Stimulated activated CD4-positive, alpha-beta T cell treated with anti-CD3 and anti-CD28 coated beads, Interleukin-15, amount 100 ng/mL, for 1 hour (primary cell): ENCODE data around the gene TEAD2.
A peak's percentile ranks its signal among the peaks of the same experiment; 100 is the strongest.
"Not testable (repeated sequence)": the region's sequence is repeated elsewhere in the genome, so short reads cannot be mapped to it uniquely, and the experiment has no call there.

ENCODE experiments used
- DNase-seq, 2 donors: peaks; one replicate each; pipeline ENCODE4 v3.0.0-alpha.2; 2020; ENCODE audit warnings: low read depth in 1 of 2, low spot score in 1 of 2

The TEAD2 gene

GRCh38 chr19:49387936-49388372 lies 25.7 kb upstream of the TEAD2 start, which contains the start of gene KASH5:
Gene KASH5, plus strand, starts transcription at chr19:49388249. Its CDS starts 2,635 bp downstream, at chr19:49390884.
- peak; percentile 63 to 86 for DNase-seq

GRCh38 chr19:49383599-49383998 lies 21.4 kb upstream of the TEAD2 start:
- DNase-seq = no peak

- DNase-seq = no peak
Observed at GRCh38 chr19:49382639-49383038, 20.4 kb upstream of the TEAD2 start.

- DNase-seq = no peak
Observed at GRCh38 chr19:49380391-49380790, 18.2 kb upstream of the TEAD2 start.

GRCh38 chr19:49378512-49378911 lies 16.3 kb upstream of the TEAD2 start:
- DNase-seq = no peak

GRCh38 chr19:49374665-49375434 lies 12.6 kb upstream of the TEAD2 start:
- DNase-seq = no peak

- DNase-seq = not testable (repeated sequence)
Observed at GRCh38 chr19:49373174-49373573, 11.0 kb upstream of the TEAD2 start.

GRCh38 chr19:49371184-49371583 lies 9.0 kb upstream of the TEAD2 start:
- no peak for DNase-seq

- DNase-seq = no peak
Observed at GRCh38 chr19:49368711-49369358, 6.6 kb upstream of the TEAD2 start.

GRCh38 chr19:49366110-49366509 lies 3.9 kb upstream of the TEAD2 start:
- no peak for DNase-seq

GRCh38 chr19:49364083-49364737 lies 2.0 kb upstream of the TEAD2 start:
- no peak for DNase-seq

- DNase-seq = peak; percentile 31 to 32
Observed at GRCh38 chr19:49363268-49364082, 1.3 kb upstream of the TEAD2 start, which contains the start of gene DKKL1. Gene DKKL1, plus strand, starts transcription at chr19:49363877. Its CDS starts 122 bp downstream, at chr19:49363999.

GRCh38 chr19:49362929-49363267 lies 682 bp upstream of the TEAD2 start:
- DNase-seq = no peak

GRCh38 chr19:49361438-49362047 lies 673 bp downstream of the TEAD2 start:
- DNase-seq = no peak

GRCh38 chr19:49359851-49360820 lies 2.1 kb downstream of the TEAD2 start:
- no peak for DNase-seq

GRCh38 chr19:49357186-49357585 lies 5.0 kb downstream of the TEAD2 start:
- DNase-seq = no peak

GRCh38 chr19:49356382-49356781 lies 5.8 kb downstream of the TEAD2 start:
- DNase-seq = no peak

- DNase-seq = no peak
Observed at GRCh38 chr19:49355909-49356353, 6.3 kb downstream of the TEAD2 start.

GRCh38 chr19:49349567-49349966 lies 12.6 kb downstream of the TEAD2 start:
- DNase-seq = no peak
